OCI-LY3 (cell line): ENCODE measurements around the gene ARL5A.

ENCODE experiments used
- H2AFZ ChIP-seq: fragments of 200-600, 300-600 bp; shearing (Covaris generic); 2 replicates; pipeline ENCODE4 v1.6.0; 2014; ENCODE audit warnings: antibody characterized with exemption, low read depth, low read length
- H3K27ac ChIP-seq: fragments of 200-600, 300-600 bp; sonication (generic); 2 replicates; pipeline ENCODE4 v1.5.1; 2014; ENCODE audit warnings: mild to moderate bottlenecking, low read length, moderate library complexity, mixed read lengths
- H3K27me3 ChIP-seq: fragments of 200-600, 300-600 bp; sonication (generic); 2 replicates; pipeline ENCODE4 v1.6.1; 2014; ENCODE audit warnings: low read depth, low read length, mixed read lengths
- H3K36me3 ChIP-seq: fragments of 200-600, 300-600 bp; sonication (generic); replicated peaks from 2 replicates; pipeline ENCODE3; 2014; ENCODE audit warnings: low read depth, low read length, mixed read lengths
- H3K4me1 ChIP-seq: fragments of 300-600, 200-600 bp; sonication (generic); 2 replicates; pipeline ENCODE4 v1.6.1; 2014; ENCODE audit warnings: low read length, mixed read lengths
- H3K4me2 ChIP-seq: fragments of 200-600, 300-600 bp; sonication (generic); 2 replicates; pipeline ENCODE4 v1.6.1; 2014; ENCODE audit warnings: low read length, mixed read lengths
- H3K4me3 ChIP-seq: fragments of 300-600, 200-600 bp; sonication (generic); 2 replicates; pipeline ENCODE4 v1.5.1; 2014; ENCODE audit warnings: antibody characterized with exemption, mild to moderate bottlenecking, low read length, moderate library complexity
- H3K79me2 ChIP-seq: fragments of 300-600, 200-600 bp; shearing (Covaris generic); 2 replicates; pipeline ENCODE4 v1.6.1; 2014; ENCODE audit warnings: mild to moderate bottlenecking, low read length, mixed read lengths
- H3K9ac ChIP-seq: fragments of 300-600, 200-600 bp; shearing (Covaris generic); 2 replicates; pipeline ENCODE4 v1.6.0; 2014; ENCODE audit warnings: mild to moderate bottlenecking, low read length, moderate library complexity
- H3K9me3 ChIP-seq: fragments of 200-600, 300-600 bp; shearing (Covaris generic); 2 replicates; pipeline ENCODE4 v1.6.1; 2014; ENCODE audit warnings: low read length, mixed read lengths; ENCODE audit not compliant: insufficient read depth
- H4K20me1 ChIP-seq: fragments of 200-600, 300-600 bp; sonication (generic); 2 replicates; pipeline ENCODE4 v1.6.1; 2016; ENCODE audit warnings: low read length, mixed read lengths; ENCODE audit not compliant: insufficient read depth
- CTCF ChIP-seq: fragments of 200-600, 300-600 bp; sonication (generic); IDR thresholded peaks from 2 replicates; pipeline ENCODE4 v1.5.1; 2014; ENCODE audit warnings: antibody characterized with exemption, low read length, low read depth
- EZH2phosphoT487 ChIP-seq: fragments of 200-600 bp; shearing (Covaris generic); IDR thresholded peaks from 2 replicates; pipeline ENCODE4 v1.6.1; 2018; ENCODE audit warnings: antibody characterized with exemption, mixed run types, low read depth

ARL5A gene

DNA sequence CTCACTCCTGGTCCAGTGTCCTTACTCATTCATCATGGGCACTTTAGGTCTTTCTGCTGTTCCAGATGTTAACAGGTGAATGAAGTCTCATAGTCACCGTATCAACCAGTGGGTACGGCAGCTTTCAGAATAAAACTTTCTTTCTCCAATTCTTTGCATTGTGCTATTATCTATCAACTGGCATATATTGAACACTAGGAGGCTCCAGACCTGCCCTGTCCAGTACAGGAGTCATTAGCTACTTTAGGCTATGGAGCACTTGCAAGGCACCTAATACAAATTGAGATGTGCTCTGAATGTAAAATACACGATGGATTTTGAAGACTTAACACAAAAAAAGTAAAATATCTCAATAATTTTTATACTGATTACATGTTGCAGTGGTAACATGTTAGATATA, 50.7 kb downstream of the ARL5A start:
- Histone ChIP-seq H2AFZ (no peak overlapping the region), H3K79me2 (no peaks in the 10 kb centered on the region), H4K20me1 (no peaks in the 10 kb centered on the region), H3K36me3 (peaks cover 21% of the 10 kb centered on the region), H3K4me1 (peaks cover 13% of the 10 kb centered on the region), H3K9ac (no peak overlapping the region), H3K27me3 (0 out of 2 replicates have a peak, but pooled peaks cover 2% of the 10 kb centered on the region), H3K27ac (no peak overlapping the region), H3K4me2 (no peak overlapping the region), H3K9me3 (no peaks in the 10 kb centered on the region), H3K4me3 (no peak overlapping the region)
- TF ChIP-seq CTCF (peak; percentile 23; the same call in 1 of the 2 replicates), EZH2phosphoT487 (no peak)

DNA sequence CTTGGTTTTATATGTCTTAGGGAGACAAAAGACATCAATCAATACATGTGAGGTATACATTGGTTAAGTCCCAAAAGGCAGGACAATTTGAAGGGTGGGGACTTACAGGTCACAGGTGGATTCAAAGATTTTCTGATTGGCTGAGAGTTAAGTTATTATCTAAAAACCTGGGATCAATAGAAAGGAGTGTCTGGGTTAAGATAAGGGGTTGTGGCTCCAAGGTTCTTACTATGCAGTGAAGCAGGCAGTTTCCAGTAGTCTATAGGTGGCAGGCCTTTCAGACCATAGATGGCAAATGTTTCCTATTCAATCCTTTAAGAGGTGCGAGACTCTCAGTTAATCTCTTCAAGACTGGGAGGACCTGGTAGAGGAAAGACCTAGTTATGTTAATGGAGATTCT, 51.9 kb downstream of the ARL5A start:
- no peak for TF ChIP-seq CTCF
- TF ChIP-seq EZH2phosphoT487, result no peak
- no peak overlapping the region for H3K27ac ChIP-seq
- H3K9ac ChIP-seq, result no peak overlapping the region
- H3K4me2 ChIP-seq, result no peak overlapping the region
- H3K36me3 ChIP-seq, result peaks cover 25% of the 10 kb centered on the region
- H4K20me1 ChIP-seq, result no peaks in the 10 kb centered on the region
- H3K4me3 ChIP-seq, result no peak overlapping the region
- peaks cover 24% of the 10 kb centered on the region for H3K4me1 ChIP-seq
- no peaks in the 10 kb centered on the region for H3K79me2 ChIP-seq
- no peak overlapping the region for H2AFZ ChIP-seq
- H3K27me3 ChIP-seq, result 0 out of 2 replicates have a peak, but pooled peaks cover 6% of the 10 kb centered on the region
- no peaks in the 10 kb centered on the region for H3K9me3 ChIP-seq

- no peak overlapping the region for H3K9ac ChIP-seq
- H3K4me1 ChIP-seq, result peaks cover 32% of the 10 kb centered on the region
- H3K27me3 ChIP-seq, result 0 out of 2 replicates have a peak, but pooled peaks cover 9% of the 10 kb centered on the region
- H3K9me3 ChIP-seq, result no peaks in the 10 kb centered on the region
- H3K27ac ChIP-seq, result no peak overlapping the region
- H4K20me1 ChIP-seq, result peaks cover 4% of the 10 kb centered on the region; the same call in 1 of the 2 replicates
- no peak for TF ChIP-seq EZH2phosphoT487
- TF ChIP-seq CTCF, result no peak
- H3K79me2 ChIP-seq, result no peaks in the 10 kb centered on the region
- H3K4me2 ChIP-seq, result no peak overlapping the region
- no peak overlapping the region for H3K4me3 ChIP-seq
- H2AFZ ChIP-seq, result no peak overlapping the region
- H3K36me3 ChIP-seq, result peaks cover 25% of the 10 kb centered on the region
Observed at GRCh38 chr2:151775057-151775740, 53.0 kb downstream of the ARL5A start.

DNA sequence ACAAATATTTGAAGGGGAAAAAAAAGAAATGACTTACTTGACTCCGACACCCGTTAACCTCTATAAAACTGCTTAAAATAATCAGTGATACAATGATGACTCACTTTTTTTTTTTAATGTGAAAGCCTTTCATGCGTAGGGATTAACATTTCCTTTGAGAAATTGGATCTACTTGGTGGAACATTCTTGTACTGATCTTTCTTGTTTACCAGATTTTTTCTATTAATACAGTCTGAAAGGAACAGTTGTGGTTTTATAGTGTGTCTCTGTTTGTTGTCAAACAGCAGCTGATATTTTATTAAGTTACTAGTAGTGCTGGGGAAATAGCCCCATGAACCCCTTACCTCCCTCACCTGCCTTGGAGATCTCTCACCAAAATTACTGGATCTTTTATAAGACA, 53.7 kb downstream of the ARL5A start:
- Histone ChIP-seq H4K20me1 (peaks cover 4% of the 10 kb centered on the region; the same call in 1 of the 2 replicates), H3K4me1 (peaks cover 32% of the 10 kb centered on the region), H3K9me3 (no peaks in the 10 kb centered on the region), H3K36me3 (peaks cover 28% of the 10 kb centered on the region), H3K79me2 (no peaks in the 10 kb centered on the region), H3K4me3 (no peak overlapping the region), H3K27ac (no peak overlapping the region), H3K4me2 (no peak overlapping the region), H3K9ac (no peak overlapping the region), H2AFZ (no peak overlapping the region), H3K27me3 (0 out of 2 replicates have a peak, but pooled peaks cover 9% of the 10 kb centered on the region)
- TF ChIP-seq EZH2phosphoT487 (no peak), CTCF (no peak)
